EL (cell line): ENCODE measurements around the gene NDUFS2.

Experiments
- DNase-seq: peaks from one replicate; pipeline ENCODE4 v3.0.0-alpha.2; 2016

Gene NDUFS2

GRCh38 chr1:161201836-161202712 is at the start of gene NDUFS2:
Gene NDUFS2 (plus strand): TSS chr1:161202367. CDS start chr1:161202386, 19 bp downstream.
- peak; percentile 99 for DNase-seq

- no peak for DNase-seq
Observed at GRCh38 chr1:161153176-161153575, 49.0 kb upstream of the NDUFS2 start.

- DNase-seq, result peak; percentile 88
Observed at GRCh38 chr1:161153682-161154337, 48.4 kb upstream of the NDUFS2 start, which contains the start of gene UFC1. Gene UFC1 (plus strand): TSS chr1:161153978. CDS start chr1:161153998, 20 bp downstream.

GRCh38 chr1:161157867-161158266 is 44.3 kb upstream of the NDUFS2 start:
- DNase-seq, result no peak

DNA sequence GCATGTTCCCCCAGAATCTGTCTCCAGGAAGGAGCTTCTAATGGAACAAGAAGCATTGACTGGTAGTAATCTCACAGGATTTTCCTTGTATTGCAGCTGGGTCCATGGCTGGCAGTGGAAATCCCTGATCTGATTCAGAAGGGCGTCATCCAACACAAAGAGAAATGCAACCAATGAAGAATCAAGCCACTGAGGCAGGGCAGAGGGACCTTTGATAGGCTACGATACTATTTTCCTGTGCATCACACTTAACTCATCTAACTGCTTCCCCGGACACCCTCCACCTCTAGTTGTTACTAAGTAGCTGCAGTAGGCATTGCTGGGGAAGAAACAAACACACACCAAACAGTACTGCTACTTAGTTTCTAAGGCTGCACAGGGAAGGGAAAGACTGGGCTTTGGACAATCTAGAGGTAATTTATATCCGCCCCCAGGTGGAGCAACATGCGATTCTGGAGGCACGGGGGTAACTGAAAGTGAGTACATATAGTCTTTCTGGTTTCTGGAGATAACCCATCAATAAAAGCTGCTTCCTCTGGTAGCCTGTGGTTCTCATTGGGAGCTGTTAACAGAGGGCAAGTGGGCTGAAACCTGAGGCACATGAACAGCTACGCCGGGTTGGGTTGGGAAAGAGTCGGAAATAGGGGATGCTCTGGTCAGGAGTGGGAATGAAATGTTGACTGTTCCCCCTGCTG is 43.7 kb upstream of the NDUFS2 start:
- no peak for DNase-seq

GRCh38 chr1:161159087-161159912 is 42.9 kb upstream of the NDUFS2 start, which contains the start of gene USP21:
Gene USP21 (plus strand): TSS chr1:161159500. CDS start chr1:161160641, 1,141 bp downstream.
- DNase-seq, result peak; percentile 88

GRCh38 chr1:161159913-161160243 is 42.3 kb upstream of the NDUFS2 start:
- no peak for DNase-seq

GRCh38 chr1:161160671-161161145 is 41.5 kb upstream of the NDUFS2 start:
- no peak for DNase-seq

GRCh38 chr1:161161652-161162051 is 40.5 kb upstream of the NDUFS2 start:
- no peak for DNase-seq

DNA sequence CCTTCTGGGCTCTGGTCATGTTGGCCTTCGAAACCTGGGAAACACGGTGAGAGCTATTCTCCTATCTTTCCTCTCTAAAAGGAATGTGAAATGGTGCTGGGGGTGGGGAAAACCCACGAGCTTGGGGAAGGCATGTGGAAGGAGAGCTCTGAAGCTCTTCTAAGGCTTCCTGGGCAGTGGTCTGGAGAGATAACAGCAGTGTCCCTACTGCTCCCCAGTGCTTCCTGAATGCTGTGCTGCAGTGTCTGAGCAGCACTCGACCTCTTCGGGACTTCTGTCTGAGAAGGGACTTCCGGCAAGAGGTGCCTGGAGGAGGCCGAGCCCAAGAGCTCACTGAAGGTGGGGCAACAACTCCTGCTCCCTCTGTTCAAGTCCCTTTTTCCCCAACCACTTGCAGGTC is 40.1 kb upstream of the NDUFS2 start:
- DNase-seq, result no peak

GRCh38 chr1:161162806-161163205 is 39.4 kb upstream of the NDUFS2 start:
- no peak for DNase-seq

GRCh38 chr1:161163793-161164192 is 38.4 kb upstream of the NDUFS2 start:
- DNase-seq, result no peak

GRCh38 chr1:161164901-161165610 is 37.1 kb upstream of the NDUFS2 start:
- no peak for DNase-seq

DNA sequence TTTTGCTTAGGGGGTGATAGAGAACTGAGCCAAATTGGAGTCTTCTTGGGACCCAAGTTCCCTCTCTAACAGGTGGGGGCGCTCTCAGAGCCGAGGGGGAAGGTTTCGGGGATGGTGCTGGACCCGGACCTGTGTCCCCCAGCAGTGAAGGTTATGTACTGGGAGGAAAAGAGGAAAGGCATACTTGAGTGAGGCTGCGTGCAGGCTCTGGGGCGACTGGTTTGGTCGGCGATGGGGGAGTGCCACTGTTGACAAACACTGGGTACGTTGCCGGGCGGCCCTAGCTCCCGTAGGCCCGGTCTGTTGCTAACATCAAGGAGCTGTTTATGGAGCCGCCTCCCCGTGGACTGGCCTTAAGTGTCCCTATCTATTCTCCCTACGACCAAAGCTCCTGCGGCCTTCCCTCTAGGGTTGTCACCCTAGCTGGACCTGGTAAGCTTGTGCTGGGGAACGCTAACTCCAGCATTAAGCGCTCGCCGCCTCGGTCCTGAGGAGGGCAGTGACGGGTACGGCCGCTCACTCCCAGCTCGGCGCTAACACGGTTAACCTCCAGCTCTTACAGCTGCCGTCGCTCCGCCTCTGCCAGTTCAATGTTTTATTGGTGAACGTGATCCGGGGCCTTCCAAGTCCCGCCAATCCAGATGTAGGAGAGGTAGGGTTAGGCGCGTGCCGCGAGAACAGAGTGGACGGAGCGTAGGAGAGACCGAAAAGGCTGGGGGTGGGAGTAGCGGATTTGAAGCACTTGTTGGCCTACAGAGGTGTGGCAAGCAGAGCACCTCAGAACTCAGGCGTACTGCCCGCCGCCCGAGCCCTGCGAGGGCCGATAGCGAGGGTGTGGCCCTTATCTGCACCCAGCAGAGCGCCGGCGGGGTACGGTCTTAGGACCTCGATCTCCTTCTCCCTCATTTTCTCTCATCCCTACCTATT is 36.2 kb upstream of the NDUFS2 start, which contains the start of gene PPOX:
Gene PPOX, plus strand, starts transcription at position 685 of the 927 bp plus-strand sequence. CDS start 422 bp downstream, outside the sequence.
- peak; percentile 98 for DNase-seq

- DNase-seq, result no peak
Observed at GRCh38 chr1:161166669-161167548, 35.3 kb upstream of the NDUFS2 start.

DNA sequence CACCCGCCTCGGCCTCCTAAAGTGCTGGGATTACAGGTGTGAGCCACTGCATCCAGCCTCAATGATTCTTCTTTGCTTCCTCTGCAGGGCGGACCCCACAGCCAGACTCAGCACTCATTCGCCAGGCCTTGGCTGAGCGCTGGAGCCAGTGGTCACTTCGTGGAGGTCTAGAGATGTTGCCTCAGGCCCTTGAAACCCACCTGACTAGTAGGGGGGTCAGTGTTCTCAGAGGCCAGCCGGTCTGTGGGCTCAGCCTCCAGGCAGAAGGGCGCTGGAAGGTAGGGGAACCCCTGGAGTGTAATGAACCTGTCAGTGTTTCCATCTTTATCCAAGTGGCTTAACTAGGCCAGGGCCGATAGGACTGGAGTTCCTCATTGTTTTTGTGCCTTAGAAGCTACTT is 33.3 kb upstream of the NDUFS2 start:
- DNase-seq, result no peak

GRCh38 chr1:161171191-161171590 is 31.0 kb upstream of the NDUFS2 start:
- DNase-seq, result no peak

DNA sequence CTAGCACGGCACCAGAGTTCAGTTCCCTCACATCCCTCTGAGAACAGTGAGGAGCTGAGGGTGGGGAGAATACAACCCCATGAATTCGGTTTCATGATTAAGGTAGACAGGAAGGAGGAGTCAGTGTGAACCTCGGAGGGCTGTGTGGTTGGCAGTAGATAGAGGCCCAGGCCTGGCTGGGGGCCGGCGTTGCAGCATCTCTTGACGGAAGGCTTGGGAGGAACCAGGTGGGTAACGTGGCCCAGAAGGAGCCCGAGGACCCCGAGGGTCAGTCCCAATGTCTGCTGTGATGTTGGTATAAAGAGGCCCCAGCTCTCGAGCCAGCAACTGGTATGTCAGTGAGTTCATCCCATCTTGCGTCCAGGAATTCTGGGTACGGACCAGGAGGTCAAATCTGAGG is 30.5 kb upstream of the NDUFS2 start:
- DNase-seq, result no peak

DNA sequence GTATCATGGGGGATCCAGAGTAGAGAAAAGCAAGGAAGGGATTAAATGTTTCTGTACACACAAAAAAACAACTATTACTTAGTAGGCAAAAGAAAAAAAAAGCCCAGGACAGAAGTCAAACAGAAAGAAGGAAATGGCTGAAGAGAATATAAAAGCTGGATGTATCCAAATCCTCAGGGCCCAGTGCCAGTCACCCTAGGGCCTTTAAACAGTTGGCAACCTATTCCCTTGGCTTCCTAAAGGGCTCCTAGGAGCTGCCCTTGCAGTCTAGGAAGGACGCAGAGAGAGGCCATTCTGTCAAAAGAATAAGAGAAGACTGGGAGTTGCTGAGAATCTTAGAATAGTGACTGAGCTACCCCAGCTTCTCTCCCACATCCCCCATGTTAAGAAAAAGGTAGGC is 29.8 kb upstream of the NDUFS2 start:
- no peak for DNase-seq
